Measurements from ENCODE around the gene AGBL4. TPM values are rescaled to one million over a fixed set of nuclear protein-coding genes. Genes with fewer than 3 reads are reported as not detected.

The AGBL4 gene
- total RNA-seq, 4 donors from 2014 or later: not detected

- Histone ChIP-seq H3K36me3 (no peaks in the 10 kb centered on the region), H3K9me3 (no peaks in the 10 kb centered on the region), H3K4me3 (no peak overlapping the region), H3K27ac (no peak overlapping the region), H3K4me1 (no peaks in the 10 kb centered on the region), H3K27me3 (peaks cover 0 to 12% (median 0%) of the 10 kb centered on the region in 4 donors)
- intact Hi-C loops (cut with DNase I): no loop called here
- 85 to 95% methylated on average over 4 to 5 of the region's 6 CpGs for WGBS, 2 donors
- DNase-seq: no peak
- TF ChIP-seq POLR2A (IDR thresholded peaks at IDR 0.05) (no peak), CTCF (IDR thresholded peaks at IDR 0.05) (no peak)
Measured at GRCh38 chr1:48939828-48940227, 1083.9 kb downstream of the AGBL4 start.

GRCh38 chr1:48939042-48939441 is 1084.7 kb downstream of the AGBL4 start:
- Histone ChIP-seq H3K4me1 (no peaks in the 10 kb centered on the region), H3K4me3 (no peak overlapping the region), H3K27ac (no peak overlapping the region), H3K27me3 (peaks cover 0 to 20% (median 0%) of the 10 kb centered on the region in 4 donors), H3K9me3 (no peaks in the 10 kb centered on the region), H3K36me3 (no peaks in the 10 kb centered on the region)
- TF ChIP-seq POLR2A (IDR thresholded peaks at IDR 0.05): no peak
- TF ChIP-seq CTCF (IDR thresholded peaks at IDR 0.05): no peak
- 42 to 52% methylated on average over 3 of the region's 3 CpGs for WGBS, 2 donors
- DNase-seq: no peak
- intact Hi-C loops (cut with DNase I): no loop called here

GRCh38 chr1:48937732-48938131 is 1086.0 kb downstream of the AGBL4 start:
- no peak for TF ChIP-seq CTCF (IDR thresholded peaks at IDR 0.05)
- no peak for TF ChIP-seq POLR2A (IDR thresholded peaks at IDR 0.05)
- 73 to 92% methylated on average over 1 of the region's 1 CpG for WGBS, 2 donors
- Histone ChIP-seq H3K27ac (no peak overlapping the region), H3K4me1 (no peaks in the 10 kb centered on the region), H3K27me3 (peaks cover 0 to 28% (median 0%) of the 10 kb centered on the region in 4 donors), H3K36me3 (no peaks in the 10 kb centered on the region), H3K9me3 (no peaks in the 10 kb centered on the region), H3K4me3 (no peak overlapping the region)
- no peak for DNase-seq
- intact Hi-C loops (cut with DNase I): no loop called here

GRCh38 chr1:48936436-48936835 is 1087.3 kb downstream of the AGBL4 start:
- H3K27ac ChIP-seq: no peak overlapping the region
- no peak for TF ChIP-seq CTCF (IDR thresholded peaks at IDR 0.05)
- H3K4me3 ChIP-seq: no peak overlapping the region
- no peak for DNase-seq
- intact Hi-C loops (cut with DNase I): no loop called here
- 36 to 42% methylated on average over 2 of the region's 2 CpGs for WGBS, 2 donors
- H3K4me1 ChIP-seq: peaks cover 0 to 11% (median 5%) of the 10 kb centered on the region in 3 donors
- H3K27me3 ChIP-seq: peaks cover 0 to 34% (median 0%) of the 10 kb centered on the region in 4 donors
- H3K9me3 ChIP-seq: no peaks in the 10 kb centered on the region
- no peaks in the 10 kb centered on the region for H3K36me3 ChIP-seq

GRCh38 chr1:48932366-48932765 is 1091.4 kb downstream of the AGBL4 start:
- H3K4me1 ChIP-seq: peaks cover 0 to 12% (median 8%) of the 10 kb centered on the region in 3 donors
- no peak overlapping the region for H3K27ac ChIP-seq
- intact Hi-C loops (cut with DNase I): no loop called here
- DNase-seq: no peak
- no peaks in the 10 kb centered on the region for H3K9me3 ChIP-seq
- no peak overlapping the region for H3K4me3 ChIP-seq
- peaks cover 0 to 37% (median 0%) of the 10 kb centered on the region in 4 donors for H3K27me3 ChIP-seq
- 27 to 36% methylated on average over 1 of the region's 1 CpG for WGBS, 2 donors
- H3K36me3 ChIP-seq: no peaks in the 10 kb centered on the region
- TF ChIP-seq CTCF (IDR thresholded peaks at IDR 0.05) (no peak), POLR2A (IDR thresholded peaks at IDR 0.05) (no peak)
